T47D (cell line): ENCODE results near the gene MYO5A.
A peak's percentile ranks its signal among the peaks of the same experiment; 100 is the strongest.

ENCODE experiments used
- DNase-seq, 2 experiments: peaks; one replicate each; pipeline versions ENCODE4 v3.0.0 to v3.0.0-alpha.2; 2011 to 2012; ENCODE audit warnings: low read depth in 1 of 2, low spot score in 1 of 2
- JUND ChIP-seq: IDR thresholded peaks from 2 replicates; pipeline ENCODE4 v1.6.1; 2012; ENCODE audit warnings: low read depth
- in situ Hi-C: cut with HindIII; loops from 2 replicates; pipeline ENCODE4 v1.10.0; 2016; ENCODE audit warnings: low sequenced_read_pairs, low pct_unique_long_range_greater_than_20kb

The MYO5A gene

DNA sequence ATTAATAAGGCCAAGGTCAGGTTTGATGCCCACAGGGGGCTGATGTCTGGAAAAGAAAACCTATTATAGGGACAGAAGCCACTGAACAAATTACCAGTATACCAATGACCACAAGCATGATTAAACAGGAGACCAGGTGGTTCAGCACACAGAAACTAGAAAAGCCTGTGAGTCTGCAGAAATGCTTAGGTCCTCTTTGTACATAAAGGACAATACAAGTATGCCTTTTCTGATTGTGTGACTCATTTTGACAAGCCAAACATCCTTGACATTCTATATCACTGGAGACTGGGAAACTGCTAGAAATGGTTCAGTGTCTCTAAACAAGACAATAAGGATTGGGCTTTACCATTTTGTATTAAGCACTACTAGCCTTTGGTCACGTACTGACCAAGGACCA, 119.9 kb downstream of the MYO5A start:
- no peak for TF ChIP-seq JUND
- in situ Hi-C loops = no loop called here
- DNase-seq = peak in 1 of 2 experiments; percentile 22

DNA sequence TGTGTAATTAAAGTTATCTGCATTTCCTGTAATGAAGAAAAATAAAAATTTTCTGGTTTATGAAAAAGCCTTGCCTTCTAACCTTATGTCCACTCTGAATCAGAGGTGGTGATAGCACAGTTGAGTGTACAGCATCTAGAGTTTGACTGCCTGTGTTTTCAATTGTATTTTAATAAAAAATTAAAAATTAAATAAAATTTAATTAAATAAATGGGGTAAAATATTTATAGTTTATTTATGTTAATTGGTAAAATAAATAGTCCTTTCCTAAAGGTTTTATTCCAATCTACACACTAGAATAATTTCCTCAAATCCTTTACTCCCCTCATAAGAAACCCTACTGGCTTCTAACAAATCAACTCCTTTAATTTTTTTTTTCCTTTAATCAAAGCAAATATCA, 121.3 kb downstream of the MYO5A start:
- DNase-seq = no peak
- TF ChIP-seq JUND = no peak
- in situ Hi-C loops = no loop called here

DNA sequence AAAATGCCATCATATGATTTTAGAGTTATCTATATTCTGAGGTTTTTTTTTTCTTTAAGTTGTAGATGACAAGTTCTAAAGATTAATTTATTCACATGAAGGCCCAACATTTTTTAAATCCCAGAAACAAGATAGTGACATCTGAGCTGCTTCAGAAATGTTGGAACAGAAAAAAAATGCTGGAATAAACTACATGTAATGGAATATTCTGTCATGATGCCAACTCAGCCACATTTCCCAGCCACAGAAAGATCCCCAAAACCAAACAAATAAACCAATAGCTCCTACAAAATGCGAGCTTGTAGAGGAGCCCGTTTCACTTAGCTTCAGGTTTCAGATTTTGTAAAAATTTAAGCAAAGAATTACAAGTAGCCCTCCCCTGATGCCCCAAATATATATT, 122.1 kb downstream of the MYO5A start:
- in situ Hi-C loops = no loop called here
- TF ChIP-seq JUND = no peak
- no peak for DNase-seq

DNA sequence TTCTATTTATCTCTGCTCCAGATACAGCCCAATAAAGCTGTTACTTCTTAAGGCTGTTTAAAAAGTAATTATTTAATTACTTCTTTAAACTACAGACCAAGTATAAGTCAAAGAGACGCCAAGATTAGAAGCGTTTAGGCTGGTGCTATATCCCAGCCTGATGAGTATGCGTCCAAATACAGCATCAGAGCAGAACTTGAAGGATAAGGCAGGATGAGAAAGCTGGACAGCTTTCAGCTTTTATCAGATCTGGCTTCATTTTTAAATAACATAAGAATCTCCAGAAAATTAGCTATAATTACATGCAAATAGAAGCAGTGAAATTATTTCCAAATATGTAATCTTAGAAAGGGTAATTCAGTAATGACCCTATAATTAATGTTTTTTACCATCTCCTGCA, 122.8 kb downstream of the MYO5A start:
- TF ChIP-seq JUND = no peak
- DNase-seq = no peak
- in situ Hi-C loops = no loop called here

DNA sequence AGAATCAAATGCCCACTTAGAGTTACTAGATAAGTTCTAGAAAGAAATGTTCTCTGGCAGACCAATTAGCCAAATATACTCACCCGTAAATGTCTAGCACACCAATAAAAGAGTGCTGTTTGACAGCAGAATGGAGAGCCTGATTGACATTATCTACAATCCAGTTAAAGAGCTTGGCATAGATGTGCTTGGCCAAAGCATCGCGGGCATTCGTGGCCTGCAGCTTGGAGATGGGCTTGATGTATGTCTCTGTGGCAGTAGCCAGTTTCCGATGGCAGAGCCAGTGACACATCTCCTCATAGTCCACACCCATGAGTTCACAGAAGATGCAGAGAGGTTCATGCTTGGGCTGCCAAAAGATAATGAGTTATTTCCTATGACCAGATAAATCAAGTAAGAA, 131.6 kb downstream of the MYO5A start:
- TF ChIP-seq JUND = no peak
- in situ Hi-C loops = no loop called here
- DNase-seq = no peak

DNA sequence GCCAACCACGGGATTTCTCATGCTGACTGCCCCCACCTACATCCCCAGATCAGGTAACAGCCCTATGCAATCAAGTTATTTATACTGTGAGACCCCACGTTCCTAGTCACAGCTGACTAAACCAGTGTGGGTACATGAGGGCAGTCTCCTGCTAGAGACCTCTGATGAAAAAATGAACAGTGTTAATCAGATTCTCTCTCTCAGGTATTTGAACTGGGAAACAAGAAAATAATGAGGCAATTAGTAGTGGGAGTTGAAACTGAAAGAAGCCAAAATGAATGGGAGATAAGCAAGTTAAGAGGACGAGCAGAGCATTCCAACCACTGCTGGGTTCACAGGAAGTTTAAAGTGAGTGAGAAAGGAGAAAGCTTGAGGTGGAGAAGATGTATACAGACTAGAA, 134.6 kb downstream of the MYO5A start:
- in situ Hi-C loops = no loop called here
- TF ChIP-seq JUND = no peak

DNA sequence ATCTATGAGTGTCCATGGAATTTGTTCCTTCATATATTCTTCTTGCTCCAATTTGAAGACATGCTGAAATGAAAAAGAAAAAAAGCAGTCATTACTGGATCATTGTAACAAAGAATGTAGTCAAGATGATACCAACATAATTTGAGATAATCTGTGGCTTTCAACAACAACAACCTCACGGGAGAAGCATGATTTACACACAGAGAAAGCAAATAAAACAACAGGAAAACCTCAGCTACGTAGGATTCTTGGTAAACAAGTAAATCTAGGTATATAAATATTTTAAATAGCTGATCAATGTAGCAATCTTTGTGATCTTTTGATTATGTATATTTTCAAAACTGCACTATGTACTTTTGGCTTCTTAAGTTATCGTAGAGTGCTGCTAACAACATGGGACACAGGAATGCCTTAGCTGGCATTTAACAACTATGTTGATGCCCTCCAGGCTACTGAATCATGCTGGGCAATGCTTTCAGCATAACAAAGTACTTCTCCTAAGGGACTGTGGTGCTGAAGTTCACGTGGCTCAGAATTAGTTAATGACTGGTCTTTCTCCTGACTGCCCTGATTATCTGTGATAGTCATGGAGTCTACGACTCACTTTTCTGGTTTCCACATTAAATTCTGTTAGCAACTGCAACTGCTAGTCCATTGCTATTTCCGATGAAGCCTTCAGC, 136.5 kb downstream of the MYO5A start:
- TF ChIP-seq JUND = peak; percentile 73
- in situ Hi-C loops = no loop called here
- peak; percentile 26 to 60 for DNase-seq

More for the DNA sequence above, 134.6 kb downstream of the MYO5A start:
- DNase-seq = no peak

DNA sequence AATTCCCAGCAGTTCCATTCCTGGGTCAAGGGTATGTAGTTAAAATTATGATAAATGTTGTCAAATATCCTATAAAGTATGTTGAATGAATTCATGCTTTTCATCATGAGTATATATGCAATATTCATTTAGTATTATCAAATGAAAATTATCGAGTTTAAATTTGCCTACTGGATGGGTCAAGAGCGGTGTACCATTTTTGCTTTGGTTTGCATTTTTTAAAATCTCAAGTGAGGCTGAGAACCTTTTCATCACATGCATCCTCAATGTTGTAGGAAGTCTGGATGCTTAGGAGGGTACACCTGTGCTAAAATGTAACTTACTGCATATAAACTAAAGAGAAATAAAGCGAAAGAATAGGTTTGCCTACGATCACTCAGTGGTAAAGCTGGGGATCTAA, 137.6 kb downstream of the MYO5A start:
- in situ Hi-C loops = no loop called here
- TF ChIP-seq JUND = no peak
- DNase-seq = no peak

DNA sequence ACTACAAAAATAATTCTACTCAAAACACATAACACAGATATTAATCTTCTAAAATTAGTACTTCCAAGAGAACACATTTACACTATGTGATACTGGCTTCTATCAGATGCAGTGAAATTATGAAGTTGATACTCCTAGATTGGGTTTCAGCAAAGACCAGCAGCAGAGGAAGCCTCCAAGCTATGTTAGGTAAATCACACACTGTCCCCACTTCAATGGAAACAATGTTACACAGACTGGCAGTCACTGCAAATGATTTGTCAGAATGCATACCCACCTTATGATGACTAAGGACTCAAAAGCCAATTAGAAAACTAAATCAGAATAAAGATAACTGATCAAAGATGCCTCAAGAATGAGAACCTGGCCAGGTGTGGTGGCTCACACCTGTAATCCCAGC, 143.0 kb downstream of the MYO5A start:
- in situ Hi-C loops = no loop called here
- DNase-seq = no peak
- no peak for TF ChIP-seq JUND

DNA sequence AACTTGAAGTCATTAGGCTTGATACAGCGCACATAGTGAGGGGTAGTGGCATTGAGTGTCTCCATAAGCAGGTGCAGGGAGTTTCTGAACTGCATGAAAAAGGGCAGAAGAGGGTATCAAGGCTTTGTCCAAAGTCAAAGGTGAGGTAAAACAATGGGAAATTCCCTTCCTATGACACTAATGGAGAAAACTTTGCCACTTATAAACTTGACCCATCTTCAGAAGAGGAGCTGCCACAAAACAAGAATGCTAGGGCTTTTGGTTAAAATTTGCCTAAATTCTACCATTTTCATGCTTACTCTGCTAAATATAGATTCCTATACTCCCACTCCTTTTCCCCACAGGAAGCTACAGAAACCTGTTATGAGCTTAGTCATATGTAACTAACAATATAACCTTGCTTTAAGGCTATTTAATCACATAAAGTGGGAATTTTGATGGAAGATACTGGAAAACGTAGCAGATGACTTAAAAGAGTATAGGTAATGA, 145.5 kb downstream of the MYO5A start:
- no peak for DNase-seq
- in situ Hi-C loops = no loop called here
- TF ChIP-seq JUND = no peak

DNA sequence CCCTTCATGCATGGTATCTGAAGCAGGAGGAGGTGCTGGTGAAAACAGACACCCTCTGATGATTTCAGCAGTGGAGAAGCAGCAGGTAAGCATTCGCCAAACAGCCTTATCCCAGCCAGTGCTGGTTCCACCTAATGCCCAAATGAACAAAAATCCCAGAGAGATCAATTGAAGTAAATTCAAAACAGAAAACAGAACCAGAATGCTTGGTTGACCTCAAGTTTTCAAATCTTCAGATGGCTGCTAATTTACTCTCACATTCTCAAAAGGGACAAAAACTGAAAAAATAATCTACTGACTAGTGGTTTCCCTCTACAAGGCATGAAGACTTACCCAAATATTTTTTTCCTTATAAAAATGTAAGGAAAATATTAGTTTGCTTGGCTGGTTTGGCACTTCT, 146.0 kb downstream of the MYO5A start:
- TF ChIP-seq JUND = no peak
- no peak for DNase-seq
- in situ Hi-C loops = no loop called here

DNA sequence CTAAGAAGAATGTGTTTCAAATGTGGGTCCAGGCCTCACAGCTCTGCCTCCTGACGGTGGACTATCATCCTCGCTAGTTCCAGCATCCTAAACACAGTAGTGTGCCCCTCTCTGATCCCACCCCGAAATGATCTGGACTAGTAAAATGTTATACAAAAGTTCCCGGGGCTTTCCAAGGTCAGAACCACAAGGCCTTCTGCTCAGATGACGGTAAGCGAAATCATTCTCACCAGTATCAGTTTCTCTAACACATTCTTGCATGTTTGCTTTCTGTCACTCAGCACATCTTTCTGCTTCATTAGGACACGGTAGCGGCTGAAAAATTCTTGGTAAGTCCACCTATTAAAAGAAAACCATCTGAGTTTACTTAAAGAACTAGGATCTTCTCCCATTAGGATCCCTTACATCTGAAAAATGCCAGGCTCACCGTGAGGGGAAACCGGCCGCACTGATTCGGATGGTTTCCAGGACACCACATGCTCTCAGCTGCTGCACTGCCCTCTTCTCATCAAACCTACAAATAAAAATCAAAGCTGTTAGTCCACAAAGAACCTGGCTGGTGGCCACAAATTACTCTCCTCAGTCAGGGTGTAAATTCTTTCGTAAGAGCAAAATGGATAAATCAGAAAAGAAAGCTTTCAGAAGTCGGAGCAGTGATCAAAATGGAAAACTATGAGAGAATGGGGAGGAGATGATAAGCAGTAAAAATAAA, 149.1 kb downstream of the MYO5A start:
- TF ChIP-seq JUND = no peak
- in situ Hi-C loops = no loop called here
- no peak for DNase-seq

DNA sequence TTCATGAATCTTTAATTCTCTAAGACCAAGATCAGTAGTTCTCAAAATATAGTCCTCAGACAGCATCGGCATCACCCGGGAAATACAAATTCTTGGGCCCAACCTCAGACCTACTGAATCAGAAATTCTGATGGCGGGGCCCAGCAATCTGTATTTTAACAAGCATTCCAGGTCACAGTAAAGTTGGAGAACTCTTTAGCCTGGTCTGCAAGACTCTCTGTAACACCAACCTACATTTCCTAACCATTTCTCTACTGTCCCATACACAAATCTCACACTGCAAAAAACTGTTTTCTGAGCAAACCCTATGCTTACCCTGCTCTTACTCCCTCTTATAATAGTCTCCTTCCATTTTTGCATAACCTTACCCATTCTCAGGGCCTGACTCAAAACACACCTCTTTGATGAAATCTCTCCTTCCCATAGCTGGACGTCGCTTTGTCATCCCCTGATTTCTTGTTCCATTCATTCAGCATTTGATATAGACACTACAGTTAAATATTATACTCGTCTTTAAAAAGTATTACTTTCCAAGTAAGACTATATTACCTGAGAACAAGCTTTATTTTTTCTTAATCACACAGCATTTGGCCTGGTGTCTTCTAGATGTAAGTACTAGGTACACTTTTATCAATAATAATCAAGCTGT, 149.8 kb downstream of the MYO5A start:
- in situ Hi-C loops = no loop called here
- TF ChIP-seq JUND = no peak
- no peak for DNase-seq
